PC-9 (cell line): ENCODE data around the gene RADIL. TPM values are rescaled to one million over a fixed set of nuclear protein-coding genes. Genes with fewer than 3 reads are reported as not detected.

Source experiments
- BruUV-seq: library from RNA; stranded (reverse); fragments of 400-500 nt; replicated peaks from 2 replicates; lab custom pipeline; 2021; lab: Mats Ljungman, UMichigan
- CTCF ChIA-PET: fragments of 300-600 bp; sonication (Branson Sonifier 250); formaldehyde crosslinking; loops from one replicate; lab custom pipeline; 2022; ENCODE audit warnings: antibody characterized with exemption; lab: Charles Lee
- POLR2A ChIA-PET: fragments of 300-600 bp; sonication (Branson Sonifier 250); formaldehyde crosslinking; loops from one replicate; lab custom pipeline; 2022; ENCODE audit warnings: antibody characterized with exemption; ENCODE audit not compliant: unreplicated experiment; lab: Charles Lee
- DNase-seq, 2 experiments: peaks; one replicate each; pipeline versions ENCODE4 v3.0.0 to v3.0.0-alpha.2; 2015 to 2022; ENCODE audit warnings: mixed read lengths in 1 of 2
- H2AFZ ChIP-seq: fragments of 200-600 bp; sonication (generic); 2 replicates; pipeline ENCODE4 v1.8.1; 2017; ENCODE audit warnings: antibody characterized with exemption
- H3F3A ChIP-seq: fragments of 200-600 bp; sonication (generic); 2 replicates; pipeline ENCODE4 v1.8.1; 2017; ENCODE audit warnings: antibody characterized with exemption, mild to moderate bottlenecking, low read depth; ENCODE audit not compliant: insufficient read depth
- H3K27ac ChIP-seq: fragments of 200-600 bp; sonication (generic); 2 replicates; pipeline ENCODE4 v1.6.1; 2016; ENCODE audit warnings: mixed run types
- H3K27me3 ChIP-seq: fragments of 200-600 bp; sonication (generic); 2 replicates; pipeline ENCODE4 v1.6.1; 2016; ENCODE audit warnings: low read depth, mixed run types; ENCODE audit not compliant: insufficient read depth
- H3K36me3 ChIP-seq: fragments of 200-600 bp; sonication (generic); 2 replicates; pipeline ENCODE4 v1.6.1; 2016; ENCODE audit warnings: low read depth, mixed run types
- H3K4me1 ChIP-seq: fragments of 200-600 bp; sonication (generic); replicated peaks from 2 replicates; pipeline ENCODE4 v1.6.1; 2016; ENCODE audit warnings: mixed run types; ENCODE audit not compliant: insufficient read depth
- H3K4me2 ChIP-seq: fragments of 200-600 bp; sonication (generic); 2 replicates; pipeline ENCODE4 v1.6.1; 2017; ENCODE audit warnings: mixed run types
- H3K4me3 ChIP-seq: fragments of 200-600 bp; sonication (generic); 2 replicates; pipeline ENCODE4 v1.6.1; 2016; ENCODE audit warnings: mixed run types
- H3K79me2 ChIP-seq: fragments of 200-600 bp; sonication (generic); 2 replicates; pipeline ENCODE4 v1.6.1; 2017; ENCODE audit warnings: low read depth, mixed run types
- H3K9me2 ChIP-seq: fragments of 200-600 bp; sonication (generic); 2 replicates; pipeline ENCODE4 v1.8.1; 2017; ENCODE audit warnings: mild to moderate bottlenecking; ENCODE audit not compliant: insufficient read depth
- H3K9me3 ChIP-seq: fragments of 200-600 bp; sonication (generic); 2 replicates; pipeline ENCODE4 v1.8.1; 2016; ENCODE audit warnings: low read depth; ENCODE audit not compliant: insufficient read depth
- H4K20me1 ChIP-seq: fragments of 200-600 bp; sonication (generic); 2 replicates; pipeline ENCODE4 v1.8.1; 2017; ENCODE audit not compliant: insufficient read depth
- EZH2 ChIP-seq: fragments of 200-600 bp; sonication (generic); IDR thresholded peaks from 2 replicates; pipeline ENCODE4 v1.8.0; 2017; ENCODE audit warnings: antibody characterized with exemption, low read depth
- intact Hi-C: fragments of 100-400 bp; cut with micrococcal nuclease; formaldehyde crosslinking; loops from one replicate; pipeline ENCODE4 v1.10.0; 2022; ENCODE audit not compliant: unreplicated experiment
- total RNA-seq: library from RNA; stranded (reverse); gene quantifications from 2 replicates; pipeline ENCODE4 v1.2.3, GENCODE V29; 2021
- TF ChIP-seq, protein P1 (sequence below): fragments of 200-600 bp; sonication (generic); conservative IDR thresholded peaks from 2 replicates; pipeline ENCODE4 v1.6.1; 2017; ENCODE audit warnings: mixed run types, antibody characterized with exemption, mild to moderate bottlenecking, moderate library complexity

Gene RADIL
- total RNA-seq, 1 experiment from 2014 or later, result 0.35 TPM

DNA sequence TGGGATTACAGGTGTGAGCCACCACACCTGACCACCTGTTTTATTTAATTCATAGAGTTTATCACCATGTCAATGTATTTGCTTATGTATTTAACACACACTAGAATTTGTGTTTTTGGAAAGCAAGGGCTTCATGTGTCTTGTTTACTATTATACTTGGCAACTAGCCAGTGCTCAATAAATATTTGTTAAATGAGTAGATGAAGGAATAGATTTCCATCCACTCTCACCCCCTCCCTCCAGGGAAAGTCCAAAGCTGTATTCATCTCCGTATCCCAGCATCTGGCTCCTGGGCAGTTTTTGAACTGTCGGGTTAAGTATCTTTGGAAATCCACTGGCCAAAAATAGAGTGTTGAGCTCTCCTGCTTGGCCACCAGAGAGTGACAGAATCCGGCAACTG lies 4.6 kb upstream of the RADIL start:
- BruUV-seq, result no TSS peak
- no peak overlapping the region for H3K4me2 ChIP-seq
- no peak overlapping the region for H3K27ac ChIP-seq
- peaks cover 69% of the 10 kb centered on the region for H3K27me3 ChIP-seq
- no peaks in the 10 kb centered on the region for H3F3A ChIP-seq
- no peaks in the 10 kb centered on the region for H3K36me3 ChIP-seq
- no peaks in the 10 kb centered on the region for H3K9me2 ChIP-seq
- H3K4me1 ChIP-seq, result no peaks in the 10 kb centered on the region
- no peaks in the 10 kb centered on the region for H4K20me1 ChIP-seq
- H3K9me3 ChIP-seq, result no peaks in the 10 kb centered on the region
- ChIA-PET POLR2A (no interaction called here), CTCF (no interaction called here)
- TF ChIP-seq, protein P1, sequence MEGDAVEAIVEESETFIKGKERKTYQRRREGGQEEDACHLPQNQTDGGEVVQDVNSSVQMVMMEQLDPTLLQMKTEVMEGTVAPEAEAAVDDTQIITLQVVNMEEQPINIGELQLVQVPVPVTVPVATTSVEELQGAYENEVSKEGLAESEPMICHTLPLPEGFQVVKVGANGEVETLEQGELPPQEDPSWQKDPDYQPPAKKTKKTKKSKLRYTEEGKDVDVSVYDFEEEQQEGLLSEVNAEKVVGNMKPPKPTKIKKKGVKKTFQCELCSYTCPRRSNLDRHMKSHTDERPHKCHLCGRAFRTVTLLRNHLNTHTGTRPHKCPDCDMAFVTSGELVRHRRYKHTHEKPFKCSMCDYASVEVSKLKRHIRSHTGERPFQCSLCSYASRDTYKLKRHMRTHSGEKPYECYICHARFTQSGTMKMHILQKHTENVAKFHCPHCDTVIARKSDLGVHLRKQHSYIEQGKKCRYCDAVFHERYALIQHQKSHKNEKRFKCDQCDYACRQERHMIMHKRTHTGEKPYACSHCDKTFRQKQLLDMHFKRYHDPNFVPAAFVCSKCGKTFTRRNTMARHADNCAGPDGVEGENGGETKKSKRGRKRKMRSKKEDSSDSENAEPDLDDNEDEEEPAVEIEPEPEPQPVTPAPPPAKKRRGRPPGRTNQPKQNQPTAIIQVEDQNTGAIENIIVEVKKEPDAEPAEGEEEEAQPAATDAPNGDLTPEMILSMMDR, result no peak
- TF ChIP-seq EZH2, result no peak
- intact Hi-C loops, result no loop called here
- H3K4me3 ChIP-seq, result no peak overlapping the region
- no peaks in the 10 kb centered on the region for H3K79me2 ChIP-seq
- no peak overlapping the region for H2AFZ ChIP-seq
- DNase-seq, result no peak

DNA sequence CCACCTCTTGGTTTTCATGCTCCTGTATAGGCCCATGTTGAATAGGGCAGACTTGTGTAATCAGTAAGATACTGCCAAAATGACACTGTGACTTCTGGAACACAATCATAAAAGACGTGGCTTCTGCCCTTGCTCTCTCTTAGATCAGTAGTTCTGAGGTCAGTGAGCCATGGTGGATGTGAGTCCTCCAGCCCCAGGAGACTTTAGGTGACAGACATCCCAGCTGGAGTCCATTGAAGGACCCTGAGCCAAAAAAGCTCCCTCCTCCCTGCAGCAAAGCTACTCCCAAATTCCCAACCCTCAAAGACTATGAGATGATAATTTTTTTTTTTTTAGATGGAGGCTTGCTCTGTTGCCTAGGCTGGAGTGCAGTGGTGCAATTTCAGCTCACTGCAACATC lies 3.2 kb upstream of the RADIL start:
- intact Hi-C loops, result no loop called here
- Histone ChIP-seq H3K9me2 (no peaks in the 10 kb centered on the region), H2AFZ (no peak overlapping the region), H4K20me1 (no peaks in the 10 kb centered on the region), H3K9me3 (no peaks in the 10 kb centered on the region), H3K27ac (no peak overlapping the region), H3F3A (0 out of 2 replicates have a peak, but pooled peaks cover 4% of the 10 kb centered on the region), H3K4me2 (no peak overlapping the region), H3K27me3 (peaks cover 58% of the 10 kb centered on the region), H3K79me2 (no peaks in the 10 kb centered on the region), H3K4me1 (no peaks in the 10 kb centered on the region), H3K36me3 (no peaks in the 10 kb centered on the region), H3K4me3 (no peak overlapping the region)
- DNase-seq, result no peak
- TF ChIP-seq, protein P1, result no peak
- no peak for TF ChIP-seq EZH2
- ChIA-PET CTCF (no interaction called here), POLR2A (no interaction called here)
- BruUV-seq, result no TSS peak

DNA sequence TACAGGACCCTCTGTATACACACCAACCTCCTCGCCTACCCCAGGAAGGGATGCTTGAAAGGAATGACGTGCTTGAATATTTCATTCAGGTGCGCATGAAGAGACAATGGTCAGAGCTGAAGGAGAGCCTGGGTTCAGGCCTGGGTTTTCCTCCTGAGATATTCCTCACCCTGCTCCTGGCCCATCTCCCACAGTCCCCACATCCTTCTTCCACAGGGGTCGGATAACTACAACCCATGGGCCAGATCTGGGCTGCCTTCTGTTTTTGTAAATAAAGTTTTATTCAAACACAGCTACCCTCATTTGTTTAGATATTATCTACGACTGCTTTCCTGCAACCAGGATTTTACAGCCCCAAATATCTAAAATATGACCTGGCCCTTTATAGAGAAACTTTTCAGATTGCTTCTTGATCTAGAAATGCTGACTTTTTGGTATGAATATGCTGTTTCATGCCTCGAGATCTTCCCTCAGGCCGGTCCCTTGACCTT lies 1.8 kb upstream of the RADIL start:
- Histone ChIP-seq H2AFZ (no peak overlapping the region), H3K27me3 (peaks cover 53% of the 10 kb centered on the region), H3K36me3 (no peaks in the 10 kb centered on the region), H3K4me3 (no peak overlapping the region), H3K4me2 (no peak overlapping the region), H3F3A (0 out of 2 replicates have a peak, but pooled peaks cover 4% of the 10 kb centered on the region), H3K79me2 (no peaks in the 10 kb centered on the region), H4K20me1 (no peaks in the 10 kb centered on the region), H3K9me2 (no peaks in the 10 kb centered on the region), H3K4me1 (no peaks in the 10 kb centered on the region), H3K27ac (no peak overlapping the region), H3K9me3 (no peaks in the 10 kb centered on the region)
- no TSS peak for BruUV-seq
- ChIA-PET CTCF (no interaction called here), POLR2A (no interaction called here)
- intact Hi-C loops, result no loop called here
- TF ChIP-seq, protein P1, result no peak
- TF ChIP-seq EZH2, result no peak
- no peak for DNase-seq
